Progenitor cell of endocrine pancreas (in vitro differentiated cells): ENCODE measurements around the gene ZNF638. TPM values are rescaled to one million over a fixed set of nuclear protein-coding genes. Genes with fewer than 3 reads are reported as not detected.

Source experiments
- DNase-seq: peaks from one replicate; pipeline ENCODE4 v3.0.0; 2021; ENCODE audit warnings: low spot score; ENCODE audit not compliant: unreplicated experiment
- H3K27ac Mint-ChIP-seq: 2 replicates; pipeline ENCODE4 v1.8.0; 2021; ENCODE audit warnings: mild to moderate bottlenecking, moderate library complexity, mixed read lengths
- H3K27me3 Mint-ChIP-seq: 2 replicates; pipeline ENCODE4 v1.8.0; 2021; ENCODE audit warnings: mixed read lengths
- H3K36me3 Mint-ChIP-seq: 2 replicates; pipeline ENCODE4 v1.8.0; 2022; ENCODE audit warnings: mixed read lengths; ENCODE audit not compliant: insufficient read depth
- H3K4me1 Mint-ChIP-seq: 2 replicates; pipeline ENCODE4 v1.8.0; 2021; ENCODE audit warnings: low read depth, mixed read lengths
- H3K4me3 Mint-ChIP-seq: 2 replicates; pipeline ENCODE4 v1.8.0; 2021; ENCODE audit warnings: low read depth, mild to moderate bottlenecking, moderate library complexity, mixed read lengths
- H3K9me3 Mint-ChIP-seq: 2 replicates; pipeline ENCODE4 v1.8.0; 2021; ENCODE audit warnings: low read depth, mixed read lengths
- CTCF ChIP-seq: fragments of 200-600 bp; sonication (generic); IDR thresholded peaks from one replicate; pipeline ENCODE4 v1.5.0; 2021; ENCODE audit warnings: antibody characterized with exemption, mild to moderate bottlenecking; ENCODE audit not compliant: unreplicated experiment
- total RNA-seq: library from RNA; stranded (reverse); gene quantifications from 2 replicates; pipeline ENCODE4 v1.2.1, GENCODE V29; 2021

Gene ZNF638
- total RNA-seq, 1 donor from 2014 or later, result 216 TPM

- peaks cover 39% of the 10 kb centered on the region for H3K4me1 Mint-ChIP-seq
- DNase-seq, result no peak
Observed at GRCh38 chr2:71336384-71336783, 4.8 kb downstream of the ZNF638 start.

GRCh38 chr2:71336802-71337201 is 5.2 kb downstream of the ZNF638 start:
- Mint-ChIP-seq H3K27me3 (no peaks in the 10 kb centered on the region), H3K4me1 (peaks cover 39% of the 10 kb centered on the region), H3K9me3 (no peaks in the 10 kb centered on the region), H3K36me3 (peaks cover 8% of the 10 kb centered on the region), H3K27ac (no peak overlapping the region), H3K4me3 (no peak overlapping the region)
- TF ChIP-seq CTCF, result no peak
- no peak for DNase-seq

More at GRCh38 chr2:71336384-71336783, 4.8 kb downstream of the ZNF638 start:
- Mint-ChIP-seq H3K27me3 (no peaks in the 10 kb centered on the region), H3K36me3 (peaks cover 8% of the 10 kb centered on the region), H3K27ac (no peak overlapping the region), H3K4me3 (no peak overlapping the region), H3K9me3 (no peaks in the 10 kb centered on the region)
- TF ChIP-seq CTCF, result no peak

- peaks cover 36% of the 10 kb centered on the region for H3K4me1 Mint-ChIP-seq
- no peak overlapping the region for H3K27ac Mint-ChIP-seq
- H3K9me3 Mint-ChIP-seq, result no peaks in the 10 kb centered on the region
- no peak overlapping the region for H3K4me3 Mint-ChIP-seq
- no peak for TF ChIP-seq CTCF
- no peak for DNase-seq
- no peaks in the 10 kb centered on the region for H3K27me3 Mint-ChIP-seq
- peaks cover 8% of the 10 kb centered on the region for H3K36me3 Mint-ChIP-seq
Observed at GRCh38 chr2:71337776-71338175, 6.2 kb downstream of the ZNF638 start.

DNA sequence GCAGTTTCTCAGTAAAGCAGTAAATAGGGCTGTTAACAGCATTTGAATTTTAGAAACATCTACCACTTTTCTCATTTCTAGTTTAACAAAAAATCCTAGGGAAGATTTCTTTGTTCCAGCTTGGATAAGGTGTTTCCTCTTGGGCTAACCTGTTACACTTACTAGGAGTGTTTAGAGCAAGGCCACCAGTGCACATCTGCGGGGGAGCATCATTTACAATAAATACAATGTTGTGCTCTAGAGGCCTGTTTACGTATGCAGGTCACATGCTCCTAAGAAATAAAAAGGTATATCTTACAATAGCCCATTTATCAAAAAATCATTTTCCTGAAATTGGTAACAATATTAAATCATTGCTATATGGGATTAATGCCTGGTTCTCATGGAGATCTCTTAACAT is 8.1 kb downstream of the ZNF638 start:
- Mint-ChIP-seq H3K4me3 (no peak overlapping the region), H3K4me1 (peaks cover 25% of the 10 kb centered on the region), H3K27ac (peak overlapping the region; percentile 69), H3K9me3 (no peaks in the 10 kb centered on the region), H3K27me3 (no peaks in the 10 kb centered on the region), H3K36me3 (peaks cover 7% of the 10 kb centered on the region)
- DNase-seq, result no peak
- no peak for TF ChIP-seq CTCF

GRCh38 chr2:71340176-71340575 is 8.6 kb downstream of the ZNF638 start:
- Mint-ChIP-seq H3K4me1 (peaks cover 23% of the 10 kb centered on the region), H3K27ac (no peak overlapping the region), H3K9me3 (no peaks in the 10 kb centered on the region), H3K27me3 (no peaks in the 10 kb centered on the region), H3K4me3 (no peak overlapping the region), H3K36me3 (peaks cover 5% of the 10 kb centered on the region)
- DNase-seq, result no peak
- no peak for TF ChIP-seq CTCF
